Fibroblast of villous mesenchyme (primary cell): ENCODE data around the gene ELF1. TPM values are rescaled to one million over a fixed set of nuclear protein-coding genes. Genes with fewer than 3 reads are reported as not detected.
A peak's percentile ranks its signal among the peaks of the same experiment; 100 is the strongest.

Source experiments
- DNase-seq: peaks from one replicate; pipeline ENCODE4 v3.0.0-alpha.2; 2010; ENCODE audit warnings: low read depth
- H3K4me3 ChIP-seq: 2 replicates; pipeline ENCODE4 v1.5.1; 2011; ENCODE audit warnings: low read depth, mild to moderate bottlenecking, low read length
- total RNA-seq: library from RNA; depleted of rRNA; stranded (reverse); fragments of >200 nt; gene quantifications from 2 replicates; pipeline ENCODE4 v1.2.3, GENCODE V29; 2012
- TF ChIP-seq, protein P1 (sequence below): IDR thresholded peaks from 2 replicates; pipeline ENCODE4 v1.5.1; 2012; ENCODE audit warnings: low read depth, mild to moderate bottlenecking, low read length; ENCODE audit not compliant: insufficient read depth

Gene ELF1
- total RNA-seq, 1 donor: 43.6 TPM

DNA sequence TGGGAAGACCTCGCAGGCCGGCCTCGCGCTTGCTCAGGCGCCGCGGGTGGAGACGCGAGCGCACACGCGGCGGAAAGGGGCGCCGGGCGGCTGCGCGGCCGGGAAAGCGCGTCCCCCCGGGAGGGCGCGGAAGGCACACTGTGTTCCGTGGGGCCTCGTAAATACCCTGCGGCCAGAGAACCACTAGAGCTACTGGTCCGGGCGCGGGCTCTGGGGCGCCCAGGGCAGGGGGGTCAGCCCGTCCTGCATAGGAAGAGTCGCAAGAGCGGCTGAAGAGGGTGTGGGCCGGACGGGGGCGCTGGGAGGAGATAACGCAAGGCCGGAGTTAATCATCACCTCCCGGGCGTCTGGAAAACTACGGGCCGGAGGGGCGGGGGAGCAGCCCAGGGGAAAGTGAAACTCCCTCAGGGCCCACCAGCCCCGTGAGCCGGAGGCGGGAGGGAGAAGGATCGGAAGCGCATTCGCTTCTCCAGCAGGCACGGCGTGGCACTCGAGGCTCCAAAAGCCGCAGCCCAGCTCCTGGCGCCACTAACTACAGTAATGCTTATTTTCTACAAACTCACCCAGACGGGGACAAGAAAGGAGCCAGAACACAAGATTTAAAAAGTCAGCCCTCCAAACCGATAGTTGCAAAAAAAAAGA, 41.1 kb upstream of the ELF1 start:
- TF ChIP-seq, protein P1, sequence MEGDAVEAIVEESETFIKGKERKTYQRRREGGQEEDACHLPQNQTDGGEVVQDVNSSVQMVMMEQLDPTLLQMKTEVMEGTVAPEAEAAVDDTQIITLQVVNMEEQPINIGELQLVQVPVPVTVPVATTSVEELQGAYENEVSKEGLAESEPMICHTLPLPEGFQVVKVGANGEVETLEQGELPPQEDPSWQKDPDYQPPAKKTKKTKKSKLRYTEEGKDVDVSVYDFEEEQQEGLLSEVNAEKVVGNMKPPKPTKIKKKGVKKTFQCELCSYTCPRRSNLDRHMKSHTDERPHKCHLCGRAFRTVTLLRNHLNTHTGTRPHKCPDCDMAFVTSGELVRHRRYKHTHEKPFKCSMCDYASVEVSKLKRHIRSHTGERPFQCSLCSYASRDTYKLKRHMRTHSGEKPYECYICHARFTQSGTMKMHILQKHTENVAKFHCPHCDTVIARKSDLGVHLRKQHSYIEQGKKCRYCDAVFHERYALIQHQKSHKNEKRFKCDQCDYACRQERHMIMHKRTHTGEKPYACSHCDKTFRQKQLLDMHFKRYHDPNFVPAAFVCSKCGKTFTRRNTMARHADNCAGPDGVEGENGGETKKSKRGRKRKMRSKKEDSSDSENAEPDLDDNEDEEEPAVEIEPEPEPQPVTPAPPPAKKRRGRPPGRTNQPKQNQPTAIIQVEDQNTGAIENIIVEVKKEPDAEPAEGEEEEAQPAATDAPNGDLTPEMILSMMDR: peak; percentile 32
- peak overlapping the region; percentile 90 for H3K4me3 ChIP-seq
- DNase-seq: peak; percentile 99

- peak; percentile 50 for DNase-seq
- TF ChIP-seq, protein P1: no peak
- peak overlapping the region; percentile 90 for H3K4me3 ChIP-seq
These were observed 40.5 kb upstream of the ELF1 start for GRCh38 chr13:41059456-41060081.

- H3K4me3 ChIP-seq: peak overlapping the region; percentile 90
- no peak for DNase-seq
- TF ChIP-seq, protein P1: no peak
These were observed 39.4 kb upstream of the ELF1 start for GRCh38 chr13:41058295-41059070.

GRCh38 chr13:41056826-41057711, 38.0 kb upstream of the ELF1 start:
- no peak overlapping the region for H3K4me3 ChIP-seq
- no peak for DNase-seq
- TF ChIP-seq, protein P1: no peak

- H3K4me3 ChIP-seq: no peak overlapping the region
- TF ChIP-seq, protein P1: no peak
- DNase-seq: no peak
These were observed 37.1 kb upstream of the ELF1 start for GRCh38 chr13:41056194-41056593.

GRCh38 chr13:41054919-41055619, 36.0 kb upstream of the ELF1 start:
- DNase-seq: no peak
- TF ChIP-seq, protein P1: peak; percentile 10
- H3K4me3 ChIP-seq: no peak overlapping the region
